ENCODE data around the gene HBE1. TPM values are rescaled to one million over a fixed set of nuclear protein-coding genes. Genes with fewer than 3 reads are reported as not detected.

Gene HBE1
- total RNA-seq, 2 donors from 2014 or later: not detected

GRCh38 chr11:5229356-5229755, 40.4 kb downstream of the HBE1 start:
- Histone ChIP-seq H3K4me3 (no peak overlapping the region), H3K27ac (no peak overlapping the region), H3K9me3 (no peaks in the 10 kb centered on the region), H3K27me3 (replicated peaks; ENCODE audit: insufficient read depth) (no peaks in the 10 kb centered on the region), H3K36me3 (no peaks in the 10 kb centered on the region), H3K4me1 (ENCODE audit: control insufficient read depth in 1 of 2, low read depth in 2 of 2) (no peaks in the 10 kb centered on the region)
- ATAC-seq (ENCODE audit: insufficient number of reproducible peaks, low FRiP score, low read depth) (no peak), DNase-seq (ENCODE audit: low spot score) (no peak)
- TF ChIP-seq CTCF (IDR thresholded peaks at IDR 0.05): no peak

- H3K4me1 ChIP-seq (ENCODE audit: control insufficient read depth in 1 of 2, low read depth in 2 of 2): no peaks in the 10 kb centered on the region
- no peaks in the 10 kb centered on the region for H3K9me3 ChIP-seq
- no peak overlapping the region for H3K27ac ChIP-seq
- H3K4me3 ChIP-seq: no peak overlapping the region
- no peak for TF ChIP-seq CTCF (IDR thresholded peaks at IDR 0.05)
- ATAC-seq (ENCODE audit: insufficient number of reproducible peaks, low FRiP score, low read depth) (no peak), DNase-seq (ENCODE audit: low spot score) (no peak)
- no peaks in the 10 kb centered on the region for H3K36me3 ChIP-seq
- H3K27me3 ChIP-seq (replicated peaks; ENCODE audit: insufficient read depth): no peaks in the 10 kb centered on the region
Observed at GRCh38 chr11:5228124-5228523, 41.6 kb downstream of the HBE1 start.

- Histone ChIP-seq H3K4me3 (no peak overlapping the region), H3K36me3 (no peaks in the 10 kb centered on the region), H3K9me3 (no peaks in the 10 kb centered on the region), H3K4me1 (ENCODE audit: control insufficient read depth in 1 of 2, low read depth in 2 of 2) (no peaks in the 10 kb centered on the region), H3K27me3 (replicated peaks; ENCODE audit: insufficient read depth) (no peaks in the 10 kb centered on the region), H3K27ac (no peak overlapping the region)
- ATAC-seq (ENCODE audit: insufficient number of reproducible peaks, low FRiP score, low read depth) (no peak), DNase-seq (ENCODE audit: low spot score) (no peak)
- no peak for TF ChIP-seq CTCF (IDR thresholded peaks at IDR 0.05)
Observed at GRCh38 chr11:5227681-5228080, 42.1 kb downstream of the HBE1 start.

GRCh38 chr11:5226732-5227310, 42.9 kb downstream of the HBE1 start, which contains the start of gene HBB:
Gene HBB (minus strand): TSS chr11:5227071. CDS start chr11:5227021, 50 bp downstream.
- DNase-seq (ENCODE audit: low spot score): no peak
- no peak for TF ChIP-seq CTCF (IDR thresholded peaks at IDR 0.05)
- Histone ChIP-seq H3K4me1 (ENCODE audit: control insufficient read depth in 1 of 2, low read depth in 2 of 2) (no peaks in the 10 kb centered on the region), H3K27ac (no peak within 1 kb of the TSS), H3K27me3 (replicated peaks; ENCODE audit: insufficient read depth) (no peaks in the 10 kb centered on the region), H3K36me3 (no peaks in the 10 kb centered on the region), H3K4me3 (no peak within 1 kb of the TSS), H3K9me3 (no peaks in the 10 kb centered on the region)
- ATAC-seq (ENCODE audit: insufficient number of reproducible peaks, low FRiP score, low read depth): no peak

- no peaks in the 10 kb centered on the region for H3K9me3 ChIP-seq
- no peaks in the 10 kb centered on the region for H3K36me3 ChIP-seq
- no peak for TF ChIP-seq CTCF (IDR thresholded peaks at IDR 0.05)
- no peaks in the 10 kb centered on the region for H3K4me1 ChIP-seq (ENCODE audit: control insufficient read depth in 1 of 2, low read depth in 2 of 2)
- ATAC-seq (ENCODE audit: insufficient number of reproducible peaks, low FRiP score, low read depth) (no peak), DNase-seq (ENCODE audit: low spot score) (no peak)
- no peak overlapping the region for H3K4me3 ChIP-seq
- H3K27me3 ChIP-seq (replicated peaks; ENCODE audit: insufficient read depth): no peaks in the 10 kb centered on the region
- no peak overlapping the region for H3K27ac ChIP-seq
Observed at GRCh38 chr11:5225480-5225871, 44.3 kb downstream of the HBE1 start.
